A673 (cell line): ENCODE data around the gene KATNB1. TPM values are rescaled to one million over a fixed set of nuclear protein-coding genes. Genes with fewer than 3 reads are reported as not detected.

Experiments used
- BruUV-seq: library from RNA; stranded (reverse); fragments of 400-500 nt; replicated peaks from 2 replicates; lab custom pipeline; 2021; lab: Mats Ljungman, UMichigan
- CTCF ChIA-PET: fragments of 300-600 bp; sonication (Branson Sonifier 250); formaldehyde crosslinking; loops from one replicate; lab custom pipeline; 2022; ENCODE audit warnings: antibody characterized with exemption; lab: Charles Lee
- POLR2A ChIA-PET: fragments of 300-600 bp; sonication (Branson Sonifier 250); formaldehyde crosslinking; loops from one replicate; lab custom pipeline; 2022; ENCODE audit warnings: antibody characterized with exemption; ENCODE audit not compliant: low non-redundant PET; lab: Charles Lee
- DNase-seq: peaks from one replicate; pipeline ENCODE4 v3.0.0-alpha.2; 2015; ENCODE audit warnings: low spot score
- H3K27ac ChIP-seq: fragments of 200-600 bp; sonication (generic); 2 replicates; pipeline ENCODE4 v1.5.1; 2016; ENCODE audit warnings: mixed run types, low read depth, mild to moderate bottlenecking, mixed read lengths, antibody characterized with exemption, low read length; ENCODE audit not compliant: poor library complexity, severe bottlenecking
- H3K27me3 ChIP-seq: fragments of 200-600 bp; sonication (generic); replicated peaks from 2 replicates; pipeline ENCODE4 v1.6.1; 2017; ENCODE audit warnings: mixed run types, low read depth, mild to moderate bottlenecking, mixed read lengths, antibody characterized with exemption, low read length; ENCODE audit not compliant: insufficient read depth, poor library complexity
- H3K36me3 ChIP-seq: fragments of 200-600 bp; sonication (generic); 2 replicates; pipeline ENCODE4 v1.6.1; 2016; ENCODE audit warnings: mixed run types, mild to moderate bottlenecking, mixed read lengths, antibody characterized with exemption, low read length; ENCODE audit not compliant: insufficient read depth, poor library complexity, severe bottlenecking
- H3K4me1 ChIP-seq: fragments of 200-600 bp; sonication (generic); 2 replicates; pipeline ENCODE4 v1.6.1; 2017; ENCODE audit warnings: mixed run types, mild to moderate bottlenecking, mixed read lengths, antibody characterized with exemption, low read length; ENCODE audit not compliant: insufficient read depth, poor library complexity, severe bottlenecking
- H3K4me3 ChIP-seq: fragments of 200-600 bp; sonication (generic); 2 replicates; pipeline ENCODE4 v1.5.1; 2016; ENCODE audit warnings: low read depth, mixed run types, mild to moderate bottlenecking, mixed read lengths, low read length; ENCODE audit not compliant: poor library complexity, severe bottlenecking
- H3K9me3 ChIP-seq: fragments of 200-600 bp; sonication (generic); 2 replicates; pipeline ENCODE4 v1.6.1; 2016; ENCODE audit warnings: mixed run types, low read depth, mild to moderate bottlenecking, mixed read lengths, antibody characterized with exemption, low read length; ENCODE audit not compliant: poor library complexity, severe bottlenecking
- EZH2 ChIP-seq: fragments of 200-600 bp; sonication (generic); IDR thresholded peaks from 2 replicates; pipeline ENCODE4 v1.6.1; 2017; ENCODE audit warnings: borderline replicate concordance, low read depth, mild to moderate bottlenecking, mixed read lengths, antibody characterized with exemption, low read length; ENCODE audit not compliant: poor library complexity, severe bottlenecking
- intact Hi-C: fragments of 100-400 bp; cut with micrococcal nuclease; formaldehyde crosslinking; loops from one replicate; pipeline ENCODE4 v1.10.0; 2022; ENCODE audit not compliant: unreplicated experiment
- total RNA-seq: library from RNA; stranded (reverse); gene quantifications from 2 replicates; pipeline ENCODE4 v1.2.3, GENCODE V29; 2021
- TF ChIP-seq, protein P1 (sequence below): fragments of 300-800, 200-600 bp; sonication (generic); conservative IDR thresholded peaks from 2 replicates; pipeline ENCODE4 v1.5.1; 2017; ENCODE audit warnings: low read depth, mild to moderate bottlenecking, antibody characterized with exemption, low read length, moderate library complexity, mixed read lengths

The KATNB1 gene
- total RNA-seq, 1 experiment from 2014 or later = 55.7 TPM

DNA sequence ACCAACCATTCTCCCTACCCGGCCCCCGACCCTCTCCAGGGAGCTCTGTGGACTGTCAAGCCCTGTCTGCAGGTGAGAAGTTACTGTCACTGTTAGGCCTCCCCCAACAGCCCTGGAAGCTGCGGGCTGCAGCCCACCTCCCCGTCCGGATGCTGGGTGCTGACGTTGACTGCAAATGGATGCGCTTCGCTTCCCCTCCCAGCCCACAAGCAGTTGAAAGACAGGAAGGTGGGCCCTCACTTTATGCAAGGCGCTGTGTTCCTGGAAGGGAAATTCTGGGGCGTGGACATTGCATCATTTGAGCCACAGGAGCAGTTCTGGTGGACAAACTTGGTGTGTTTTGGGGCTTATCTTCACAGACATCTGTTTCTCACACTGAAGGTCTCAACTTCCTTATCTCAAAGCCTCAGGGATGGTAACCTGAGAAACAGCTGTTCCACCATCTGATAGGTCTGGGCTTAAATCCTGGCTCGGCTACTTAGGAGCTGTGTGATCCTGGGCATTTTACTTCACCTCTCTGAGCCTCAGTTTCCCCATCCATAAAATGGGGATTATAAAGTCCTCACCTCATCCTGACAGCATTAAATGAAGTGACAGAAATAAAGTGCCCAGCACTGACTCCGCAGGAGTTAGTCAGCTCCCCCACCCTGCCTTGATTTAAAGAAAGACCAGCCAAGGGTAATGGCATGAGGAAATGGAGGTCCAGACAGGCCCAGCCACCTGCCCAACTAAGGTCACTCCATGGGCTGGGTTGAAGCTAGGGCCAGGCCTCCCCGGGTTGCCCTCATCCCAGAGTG lies 45.6 kb upstream of the KATNB1 start:
- H3K4me1 ChIP-seq = no peaks in the 10 kb centered on the region
- no TSS peak for BruUV-seq
- no peak overlapping the region for H3K4me3 ChIP-seq
- intact Hi-C loops = no loop called here
- H3K27me3 ChIP-seq = no peaks in the 10 kb centered on the region
- H3K9me3 ChIP-seq = no peaks in the 10 kb centered on the region
- no peak overlapping the region for H3K27ac ChIP-seq
- H3K36me3 ChIP-seq = no peaks in the 10 kb centered on the region
- TF ChIP-seq, protein P1, sequence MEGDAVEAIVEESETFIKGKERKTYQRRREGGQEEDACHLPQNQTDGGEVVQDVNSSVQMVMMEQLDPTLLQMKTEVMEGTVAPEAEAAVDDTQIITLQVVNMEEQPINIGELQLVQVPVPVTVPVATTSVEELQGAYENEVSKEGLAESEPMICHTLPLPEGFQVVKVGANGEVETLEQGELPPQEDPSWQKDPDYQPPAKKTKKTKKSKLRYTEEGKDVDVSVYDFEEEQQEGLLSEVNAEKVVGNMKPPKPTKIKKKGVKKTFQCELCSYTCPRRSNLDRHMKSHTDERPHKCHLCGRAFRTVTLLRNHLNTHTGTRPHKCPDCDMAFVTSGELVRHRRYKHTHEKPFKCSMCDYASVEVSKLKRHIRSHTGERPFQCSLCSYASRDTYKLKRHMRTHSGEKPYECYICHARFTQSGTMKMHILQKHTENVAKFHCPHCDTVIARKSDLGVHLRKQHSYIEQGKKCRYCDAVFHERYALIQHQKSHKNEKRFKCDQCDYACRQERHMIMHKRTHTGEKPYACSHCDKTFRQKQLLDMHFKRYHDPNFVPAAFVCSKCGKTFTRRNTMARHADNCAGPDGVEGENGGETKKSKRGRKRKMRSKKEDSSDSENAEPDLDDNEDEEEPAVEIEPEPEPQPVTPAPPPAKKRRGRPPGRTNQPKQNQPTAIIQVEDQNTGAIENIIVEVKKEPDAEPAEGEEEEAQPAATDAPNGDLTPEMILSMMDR = no peak
- TF ChIP-seq EZH2 = no peak
- no peak for DNase-seq
- ChIA-PET POLR2A (no interaction called here), CTCF (no interaction called here)

DNA sequence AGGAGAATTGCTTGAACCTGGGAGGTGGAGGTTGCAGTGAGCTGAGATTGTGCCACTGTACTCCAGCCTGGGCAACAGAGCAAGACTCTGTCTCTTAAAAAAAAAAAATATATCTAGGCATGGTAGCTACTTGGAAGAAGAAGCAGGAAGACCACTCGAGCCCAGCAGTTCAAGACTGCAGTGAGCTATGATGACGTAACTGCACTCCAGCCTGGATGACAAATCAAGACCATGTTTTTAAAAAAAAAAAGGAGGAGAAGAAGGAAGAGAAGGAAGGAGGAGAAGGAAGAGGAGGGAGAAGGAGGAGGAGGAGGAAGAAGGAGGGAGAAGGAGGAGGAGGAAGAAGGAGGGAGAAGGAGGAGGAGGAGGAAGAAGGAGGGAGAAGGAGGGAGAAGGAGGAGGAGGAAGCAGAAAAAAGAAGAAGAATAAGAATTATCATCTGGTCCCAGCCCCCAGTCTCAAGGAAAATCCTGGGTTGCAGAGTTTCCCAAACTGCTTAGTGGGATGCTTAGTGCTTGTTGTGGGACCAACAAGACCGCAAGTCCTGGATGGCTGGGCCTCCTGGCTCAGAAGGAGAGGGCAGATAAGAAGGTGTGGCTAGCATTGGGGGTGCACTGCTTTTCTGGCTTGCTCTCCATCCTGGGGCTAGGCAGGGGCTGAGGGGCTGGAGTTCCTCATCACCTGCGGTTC lies 44.6 kb upstream of the KATNB1 start:
- H3K9me3 ChIP-seq = no peaks in the 10 kb centered on the region
- H3K4me1 ChIP-seq = no peaks in the 10 kb centered on the region
- no TSS peak for BruUV-seq
- H3K27me3 ChIP-seq = no peaks in the 10 kb centered on the region
- intact Hi-C loops = no loop called here
- CTCF ChIA-PET = no interaction called here
- TF ChIP-seq, protein P1 = no peak
- TF ChIP-seq EZH2 = no peak
- no peak for DNase-seq
- POLR2A ChIA-PET = no interaction called here
- no peaks in the 10 kb centered on the region for H3K36me3 ChIP-seq
- H3K27ac ChIP-seq = no peak overlapping the region
- H3K4me3 ChIP-seq = no peak overlapping the region

DNA sequence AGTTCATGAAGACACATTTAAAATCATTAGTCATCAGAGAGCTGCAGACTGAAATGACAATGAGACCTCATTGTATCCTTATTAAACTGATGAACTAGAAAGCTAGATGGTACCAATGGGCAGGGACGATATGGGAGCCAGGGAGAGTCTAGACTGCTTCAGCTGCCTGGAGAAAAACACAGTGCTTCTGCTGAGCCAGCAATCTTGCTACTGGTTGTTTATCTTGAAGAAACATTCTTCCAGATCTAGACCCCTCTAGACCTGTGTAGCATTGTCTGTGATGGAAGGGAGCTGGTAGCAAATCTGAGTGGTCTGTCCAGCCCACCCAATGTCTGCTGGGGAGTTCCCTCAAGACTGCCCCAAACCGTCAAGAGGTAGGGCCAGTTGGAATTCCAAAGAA lies 42.9 kb upstream of the KATNB1 start:
- no peak for DNase-seq
- no peak overlapping the region for H3K27ac ChIP-seq
- TF ChIP-seq, protein P1 = no peak
- TF ChIP-seq EZH2 = no peak
- H3K36me3 ChIP-seq = no peaks in the 10 kb centered on the region
- H3K27me3 ChIP-seq = no peaks in the 10 kb centered on the region
- no TSS peak for BruUV-seq
- intact Hi-C loops = no loop called here
- POLR2A ChIA-PET = no interaction called here
- CTCF ChIA-PET = no interaction called here
- H3K9me3 ChIP-seq = no peaks in the 10 kb centered on the region
- no peak overlapping the region for H3K4me3 ChIP-seq
- no peaks in the 10 kb centered on the region for H3K4me1 ChIP-seq
